K562 (cell line): Measurements from ENCODE around the gene MICU1.

Source experiments
- MAZ ChIP-seq, 2 experiments: fragments of 450-650 bp in 1 of 2; sonication (generic) in 1 of 2; formaldehyde crosslinking; IDR thresholded peaks in 1 of 2; conservative IDR thresholded peaks in 1 of 2; 2 replicates each; pipeline versions ENCODE4 v1.4.0 to v1.5.0; 2020; ENCODE audit warnings: mild to moderate bottlenecking in 1 of 2, missing genetic modification reagents in 1 of 2
- RBM15 ChIP-seq: fragments of 200-400 bp; formaldehyde crosslinking; IDR thresholded peaks from 2 replicates; pipeline ENCODE4 v1.6.1; 2018; ENCODE audit warnings: mild to moderate bottlenecking, low read length, moderate library complexity; ENCODE audit not compliant: insufficient read depth
- TF ChIP-seq, protein P1 (sequence below): sonication (generic); formaldehyde crosslinking; IDR thresholded peaks from 2 replicates; pipeline ENCODE4 v1.9.0; 2022; ENCODE audit warnings: mild to moderate bottlenecking, missing genetic modification reagents
- TF ChIP-seq, protein P2 (sequence below): sonication (generic); formaldehyde crosslinking; IDR thresholded peaks from 2 replicates; pipeline ENCODE4 v1.9.0; 2022; ENCODE audit warnings: mild to moderate bottlenecking, missing genetic modification reagents

DNA sequence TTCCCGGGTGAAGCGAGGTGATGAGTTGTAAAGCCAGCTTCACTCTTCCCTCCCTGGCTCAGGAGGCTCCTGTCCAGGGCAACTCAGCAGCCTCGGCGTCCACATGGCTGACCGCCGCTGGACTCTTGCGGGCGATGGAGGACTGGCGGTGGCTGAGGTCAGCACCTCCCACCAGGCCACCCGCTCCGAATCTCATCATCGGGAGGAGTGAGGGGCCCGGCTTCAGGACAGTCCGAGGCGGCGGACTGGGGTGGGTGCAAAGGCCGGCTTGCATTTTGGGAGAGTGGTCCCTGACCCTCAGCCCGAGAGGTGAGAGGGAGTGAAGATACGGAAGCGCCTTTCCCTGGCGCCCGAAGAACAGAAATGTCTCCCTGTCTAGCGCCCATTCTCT is 271.9 kb downstream of the MICU1 start:
- TF ChIP-seq RBM15 = no peak
- TF ChIP-seq, protein P1, sequence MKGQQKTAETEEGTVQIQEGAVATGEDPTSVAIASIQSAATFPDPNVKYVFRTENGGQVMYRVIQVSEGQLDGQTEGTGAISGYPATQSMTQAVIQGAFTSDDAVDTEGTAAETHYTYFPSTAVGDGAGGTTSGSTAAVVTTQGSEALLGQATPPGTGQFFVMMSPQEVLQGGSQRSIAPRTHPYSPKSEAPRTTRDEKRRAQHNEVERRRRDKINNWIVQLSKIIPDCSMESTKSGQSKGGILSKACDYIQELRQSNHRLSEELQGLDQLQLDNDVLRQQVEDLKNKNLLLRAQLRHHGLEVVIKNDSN (CRISPR knock-in tag) = no peak; the same call in 1 of the 2 replicates
- no peak; a peak in 1 of 4 replicates for TF ChIP-seq MAZ (CRISPR knock-in tag; conservative IDR thresholded peaks at IDR 0.05 in 1 of 2, IDR thresholded peaks at IDR 0.05 in 1 of 2)
- TF ChIP-seq, protein P2, sequence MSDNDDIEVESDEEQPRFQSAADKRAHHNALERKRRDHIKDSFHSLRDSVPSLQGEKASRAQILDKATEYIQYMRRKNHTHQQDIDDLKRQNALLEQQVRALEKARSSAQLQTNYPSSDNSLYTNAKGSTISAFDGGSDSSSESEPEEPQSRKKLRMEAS = peak; percentile 74
